GOT3 (cell line): ENCODE data around the gene CRY1.
A peak's percentile ranks its signal among the peaks of the same experiment; 100 is the strongest.
"Not testable (repeated sequence)": the region's sequence is repeated elsewhere in the genome, so short reads cannot be mapped to it uniquely, and the experiment has no call there.

Source experiments
- DNase-seq: peaks from one replicate; lab custom pipeline; 2025; ENCODE audit warnings: mixed read lengths; lab: John Stamatoyannopoulos, UW

The CRY1 gene

GRCh38 chr12:107002665-107003064 is 90.7 kb downstream of the CRY1 start:
- not testable (repeated sequence) for DNase-seq

- DNase-seq: no peak
Measured at GRCh38 chr12:106999446-106999845, 93.9 kb downstream of the CRY1 start.

GRCh38 chr12:106997916-106998315 is 95.4 kb downstream of the CRY1 start:
- no peak for DNase-seq

- not testable (repeated sequence) for DNase-seq
Measured at GRCh38 chr12:106996102-106996501, 97.2 kb downstream of the CRY1 start.

GRCh38 chr12:106994579-106995220 is 98.6 kb downstream of the CRY1 start:
- no peak for DNase-seq

GRCh38 chr12:106987846-106988245 is 105.5 kb downstream of the CRY1 start:
- DNase-seq: no peak

- peak; percentile 58 for DNase-seq
Measured at GRCh38 chr12:106986625-106987389, 106.5 kb downstream of the CRY1 start, which contains the start of gene MTERF2. MTERF2 (minus strand) TSS chr12:106987146; CDS start chr12:106978714, 8,432 bp downstream.

- no peak for DNase-seq
Measured at GRCh38 chr12:106986135-106986534, 107.2 kb downstream of the CRY1 start.

- DNase-seq: no peak
Measured at GRCh38 chr12:106985479-106985878, 107.9 kb downstream of the CRY1 start.

- DNase-seq: no peak
Measured at GRCh38 chr12:106984588-106985137, 108.7 kb downstream of the CRY1 start.

- DNase-seq: no peak
Measured at GRCh38 chr12:106982229-106982628, 111.1 kb downstream of the CRY1 start.

GRCh38 chr12:106981788-106982187 is 111.6 kb downstream of the CRY1 start:
- DNase-seq: no peak

- DNase-seq: no peak
Measured at GRCh38 chr12:106980944-106981343, 112.4 kb downstream of the CRY1 start.

GRCh38 chr12:106978035-106978800 is 115.1 kb downstream of the CRY1 start:
- DNase-seq: no peak

GRCh38 chr12:106976668-106977067 is 116.7 kb downstream of the CRY1 start:
- DNase-seq: no peak

GRCh38 chr12:106975993-106976658 is 117.2 kb downstream of the CRY1 start:
- DNase-seq: no peak

GRCh38 chr12:106975098-106975497 is 118.3 kb downstream of the CRY1 start:
- DNase-seq: no peak

GRCh38 chr12:106974511-106974910 is 118.8 kb downstream of the CRY1 start:
- DNase-seq: no peak

GRCh38 chr12:106973545-106973944 is 119.8 kb downstream of the CRY1 start:
- no peak for DNase-seq

- no peak for DNase-seq
Measured at GRCh38 chr12:106971065-106971464, 122.3 kb downstream of the CRY1 start.

- DNase-seq: no peak
Measured at GRCh38 chr12:106964526-106964925, 128.8 kb downstream of the CRY1 start.

GRCh38 chr12:106962286-106962685 is 131.1 kb downstream of the CRY1 start:
- DNase-seq: no peak
